DMS153 (cell line): ENCODE data around the gene TK2.
"Not testable (repeated sequence)": the region's sequence is repeated elsewhere in the genome, so short reads cannot be mapped to it uniquely, and the experiment has no call there.

Source experiments
- DNase-seq: peaks from one replicate; lab custom pipeline; 2025; lab: John Stamatoyannopoulos, UW

Gene TK2

DNA sequence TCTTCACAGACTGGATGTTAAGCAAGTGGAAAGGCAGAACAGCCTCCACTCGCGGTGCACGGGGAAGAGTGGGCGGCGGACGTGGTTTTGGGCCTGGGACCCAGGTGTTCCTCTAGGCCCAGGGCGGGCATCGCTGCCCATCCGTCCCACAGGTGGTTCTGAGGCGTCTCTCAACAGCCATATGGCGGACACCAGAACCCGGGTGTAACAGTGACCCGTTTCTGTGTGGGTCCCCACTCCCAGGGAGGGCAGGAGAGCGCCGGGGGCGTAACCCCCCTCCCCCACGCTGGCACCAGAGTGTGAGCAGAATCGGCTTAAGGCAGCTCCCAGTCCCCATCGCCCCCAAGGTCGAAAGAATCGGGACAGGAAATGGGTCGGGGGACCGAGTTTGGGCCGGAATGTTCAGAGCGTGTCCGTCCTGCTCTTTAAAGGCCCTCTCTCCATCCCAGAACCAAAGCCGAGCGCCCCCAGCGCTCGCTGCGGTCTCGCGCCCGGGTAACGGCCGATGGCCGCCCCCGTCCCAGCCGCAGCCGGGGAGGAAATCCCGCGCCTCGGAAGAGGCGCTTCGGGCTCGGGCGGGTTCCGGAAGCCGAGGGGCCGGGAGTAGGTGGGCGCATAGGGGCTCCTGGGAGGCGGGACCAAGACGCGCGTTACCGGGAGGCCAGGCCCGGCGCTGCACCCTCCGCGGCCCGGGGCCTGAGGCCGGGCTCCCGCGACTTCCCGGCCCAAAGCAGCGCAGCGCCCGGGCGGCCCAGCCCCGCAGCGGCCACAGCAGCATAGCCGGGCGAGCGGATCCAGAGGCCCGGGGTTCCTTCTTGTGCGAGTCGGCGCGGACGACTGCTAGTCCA lies at the start of gene TK2:
TSS of gene TK2 (minus strand) at position 839 of the 848 bp plus-strand sequence. CDS start at position 778, 61 bp downstream.
- no peak for DNase-seq

DNA sequence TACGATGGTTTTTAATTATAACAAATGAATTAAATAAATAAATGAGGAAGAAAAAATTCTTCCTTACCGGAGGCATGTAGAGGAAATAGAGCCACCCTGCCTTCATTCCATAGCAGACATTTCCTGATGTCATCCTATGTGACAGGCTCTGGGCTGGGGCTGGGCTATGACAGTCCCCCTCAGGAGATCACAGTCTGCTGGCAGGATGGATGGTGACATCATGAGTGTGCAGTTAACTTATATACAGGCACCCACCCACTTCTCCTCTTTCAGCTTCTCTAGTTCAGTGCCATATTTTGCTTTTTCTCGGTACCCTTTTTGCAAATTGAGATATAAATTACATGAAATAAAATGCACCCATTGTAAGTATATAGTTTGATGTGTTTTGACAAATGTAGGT lies 48.2 kb upstream of the TK2 start:
- DNase-seq: no peak

DNA sequence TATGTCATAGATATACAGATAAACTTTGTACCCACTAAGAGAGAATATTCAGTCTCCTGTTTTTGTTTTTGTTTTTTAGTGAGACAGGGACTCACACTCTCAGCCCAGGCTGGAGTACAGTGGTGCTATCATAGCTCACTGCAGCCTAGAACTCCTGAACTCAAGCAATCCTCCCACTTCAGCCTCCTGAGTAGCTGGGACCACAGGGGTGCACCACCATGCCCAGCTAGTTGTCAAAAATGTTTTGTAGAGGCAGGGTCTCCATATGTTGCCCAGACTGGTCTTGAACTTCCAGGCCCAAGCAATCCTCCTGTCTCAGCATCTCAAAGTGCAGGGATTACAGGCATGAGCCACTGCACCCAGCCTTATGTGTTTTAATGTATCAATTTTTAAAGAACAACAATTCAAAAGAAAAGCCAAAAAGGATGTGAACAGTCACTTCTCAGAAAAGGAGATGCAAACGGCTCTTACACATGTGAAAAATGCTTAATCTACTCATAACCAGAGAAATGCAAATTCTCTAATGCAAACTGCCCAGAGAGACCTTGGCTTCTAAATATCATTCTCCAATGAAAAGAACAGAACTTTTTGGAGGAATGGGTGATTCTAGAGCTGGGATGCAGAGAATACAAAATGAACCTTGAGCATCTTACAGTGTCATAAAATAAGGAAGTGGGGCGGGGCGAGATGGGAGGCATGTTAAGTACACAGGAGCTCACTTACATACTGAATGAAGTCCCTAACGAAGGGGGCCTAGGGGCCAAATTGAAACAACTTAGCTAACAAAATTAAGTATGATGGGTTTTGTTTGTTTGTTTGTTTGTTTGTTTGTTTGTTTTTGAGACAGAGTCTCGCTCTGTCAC lies 47.3 kb upstream of the TK2 start:
- no peak for DNase-seq

DNA sequence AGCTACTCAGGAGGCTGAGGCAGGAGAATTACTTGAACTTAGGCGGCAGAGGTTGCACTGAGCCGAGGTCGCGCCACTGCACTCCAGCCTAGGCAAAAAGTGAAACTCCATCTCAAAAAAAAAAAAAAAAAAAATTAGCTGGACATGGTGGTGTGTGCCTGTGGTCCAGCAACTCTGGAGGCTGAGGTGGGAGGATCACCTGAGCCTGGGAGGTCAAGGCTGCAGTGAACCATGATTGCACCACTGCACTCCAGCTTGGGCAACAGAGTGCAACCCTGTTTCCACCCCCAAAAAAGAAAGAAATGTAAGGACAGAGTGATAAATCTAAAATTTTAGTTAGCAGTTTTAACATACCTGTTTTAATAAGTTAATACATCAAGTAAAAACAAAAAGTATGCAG lies 46.6 kb upstream of the TK2 start:
- DNase-seq: not testable (repeated sequence)

DNA sequence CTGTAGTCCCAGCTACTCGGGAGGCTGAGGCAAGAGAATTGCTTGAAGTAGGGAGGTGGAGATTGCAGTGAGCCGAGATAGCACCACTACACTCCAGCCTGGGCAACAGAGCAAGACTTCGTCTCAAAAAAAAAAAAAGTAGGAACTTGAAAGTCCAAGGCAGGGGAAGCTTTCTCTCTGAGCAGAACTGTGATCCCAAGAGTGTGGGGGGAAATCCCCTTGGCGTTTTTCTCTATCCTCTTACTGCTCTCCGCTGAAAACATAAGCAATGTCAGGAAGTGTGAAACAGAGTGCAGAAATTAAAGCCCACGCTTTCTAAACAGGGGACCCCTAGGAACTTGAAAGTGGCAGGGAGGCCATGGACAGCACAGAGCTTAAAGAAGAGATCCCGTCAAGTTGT lies 44.8 kb upstream of the TK2 start:
- DNase-seq: no peak

DNA sequence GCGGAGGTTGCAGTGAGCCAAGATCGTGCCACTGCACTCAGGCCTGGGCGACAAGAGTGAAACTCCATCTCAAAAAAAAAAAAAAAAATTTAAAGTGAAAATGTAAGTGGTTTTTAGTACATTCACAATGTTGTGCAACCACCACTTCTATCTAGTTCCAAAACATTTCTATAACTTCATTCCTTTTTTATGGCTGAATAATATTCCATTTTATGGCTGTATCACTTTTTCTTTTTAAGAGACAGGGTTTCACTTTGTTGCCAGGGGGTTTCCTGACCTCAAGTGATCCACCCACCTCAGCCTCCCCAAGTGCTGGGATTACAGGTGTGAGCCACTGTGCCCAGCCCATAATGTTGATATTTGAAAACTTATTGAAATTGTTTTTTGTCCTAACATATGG lies 42.9 kb upstream of the TK2 start:
- DNase-seq: no peak

DNA sequence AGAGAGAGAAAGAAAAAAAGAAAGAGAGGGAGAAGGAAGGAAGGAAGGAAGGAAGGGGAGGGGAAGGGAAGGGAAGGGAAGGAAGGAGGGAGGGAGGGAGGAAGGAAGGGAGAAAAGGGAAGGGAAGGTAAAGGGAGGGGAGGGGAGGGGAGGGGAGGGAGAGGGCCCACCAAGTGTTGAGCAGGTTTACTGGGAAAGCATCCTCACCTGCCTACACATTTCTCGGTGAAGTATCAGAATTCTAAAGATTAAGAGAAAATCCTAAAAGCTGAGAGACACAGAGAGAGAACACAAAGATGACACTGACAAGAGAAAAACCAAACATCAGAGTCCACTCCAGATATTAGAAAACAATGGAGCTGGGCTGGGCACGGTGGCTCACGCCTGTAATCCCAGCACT lies 42.3 kb upstream of the TK2 start:
- DNase-seq: no peak

DNA sequence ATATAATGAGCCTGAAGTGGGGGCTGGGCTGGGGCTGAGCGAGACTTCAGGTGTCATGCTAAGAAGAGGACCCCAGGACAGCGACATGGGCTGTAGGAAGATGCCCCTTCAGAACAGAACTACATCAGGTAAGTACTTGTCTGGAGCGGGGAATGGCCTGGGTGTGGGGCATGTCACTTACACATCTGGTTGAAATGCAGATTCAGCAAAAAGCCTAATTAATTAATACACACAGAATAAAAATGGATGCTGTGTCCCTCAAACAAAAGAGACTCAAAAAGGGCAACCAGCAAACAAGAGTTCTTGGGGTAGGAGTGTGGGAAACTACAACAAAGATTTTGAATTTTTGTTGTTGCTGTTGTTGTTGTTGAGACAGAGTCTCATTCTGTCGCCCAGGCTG lies 41.1 kb upstream of the TK2 start:
- no peak for DNase-seq

DNA sequence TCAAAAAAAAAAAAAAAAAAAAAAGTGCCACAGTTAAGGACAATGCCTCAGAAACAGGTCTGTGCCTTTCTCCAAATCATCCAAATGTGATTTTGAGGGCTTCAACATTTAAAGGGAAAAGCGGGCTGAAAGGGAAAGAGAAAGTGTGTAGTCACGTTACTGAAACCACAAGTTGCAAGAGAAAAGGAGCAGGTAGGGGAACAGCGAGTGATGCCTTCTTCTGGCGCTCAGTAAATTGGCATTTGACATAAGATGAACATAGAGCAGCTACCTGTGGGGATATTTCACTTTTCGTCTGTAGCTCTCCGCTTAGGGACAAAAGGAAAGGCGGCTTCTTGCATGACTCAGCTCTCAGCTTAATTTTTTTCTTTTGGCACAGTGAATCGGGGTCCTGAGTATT lies 40.4 kb upstream of the TK2 start:
- DNase-seq: no peak

DNA sequence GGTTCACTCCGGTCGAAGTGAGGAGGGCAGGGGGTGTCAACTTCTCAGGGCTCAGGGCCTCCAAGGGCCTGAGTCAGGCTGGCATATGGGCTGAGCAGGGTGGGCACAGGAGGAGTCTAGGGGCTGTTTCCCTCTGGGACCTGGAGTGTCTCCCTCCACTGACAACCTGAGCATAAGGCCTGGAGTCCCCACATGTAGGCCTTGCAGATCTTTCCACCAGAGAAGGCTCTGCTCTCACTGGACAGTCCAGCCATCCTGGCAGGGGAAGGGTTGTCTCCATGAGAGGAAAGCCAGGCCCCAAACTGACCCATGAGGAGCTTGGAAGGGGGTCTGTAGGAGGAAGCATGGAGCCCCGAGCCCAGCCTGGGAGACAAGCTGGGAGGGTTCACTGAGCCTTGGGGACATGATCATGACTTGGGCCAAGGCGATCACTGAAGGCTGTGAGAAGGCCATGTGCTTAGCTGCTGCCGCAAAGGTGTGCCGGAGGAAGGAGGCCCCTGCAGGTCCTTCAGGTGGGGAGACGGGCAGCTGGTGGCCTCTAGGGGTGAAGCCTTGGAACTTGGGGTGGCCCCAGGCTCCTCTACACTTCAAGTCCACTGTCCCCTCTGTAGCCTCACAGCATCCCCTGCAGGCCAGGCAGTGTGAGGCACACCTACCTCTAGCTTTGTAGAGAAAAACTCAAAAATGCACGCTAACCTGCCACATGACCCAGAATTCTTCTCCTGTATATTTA lies 39.2 kb upstream of the TK2 start:
- DNase-seq: no peak

DNA sequence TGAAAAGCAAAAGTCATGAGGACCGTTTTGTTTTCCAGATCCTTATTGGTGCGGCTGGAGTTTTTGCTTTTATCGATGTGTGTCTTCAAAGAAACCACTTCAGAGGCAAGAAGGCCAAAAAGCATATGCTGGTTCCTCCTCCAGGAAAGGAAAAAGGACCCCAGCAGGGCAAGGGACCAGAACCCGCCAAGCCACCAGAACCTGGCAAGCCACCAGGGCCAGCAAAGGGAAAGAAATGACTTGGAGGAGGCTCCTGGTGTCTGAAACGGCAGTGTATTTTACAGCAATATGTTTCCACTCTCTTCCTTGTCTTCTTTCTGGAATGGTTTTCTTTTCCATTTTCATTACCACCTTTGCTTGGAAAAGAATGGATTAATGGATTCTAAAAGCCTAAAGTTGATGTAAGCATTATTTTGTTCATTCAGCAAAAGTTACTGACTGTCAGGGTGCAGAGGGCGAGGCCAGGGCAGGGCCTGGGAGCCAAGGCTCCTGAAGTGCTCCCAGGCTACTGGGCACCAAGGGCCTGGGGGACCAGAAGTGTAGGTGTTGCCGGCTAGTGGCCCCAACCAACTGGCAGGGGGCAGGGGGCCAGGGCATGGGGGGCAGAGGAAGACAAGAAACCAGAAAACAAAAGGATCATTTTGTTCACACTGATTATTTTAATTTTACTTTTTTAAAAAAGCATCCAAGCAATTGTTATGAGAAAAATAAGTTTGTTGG lies 38.1 kb upstream of the TK2 start:
- DNase-seq: no peak

DNA sequence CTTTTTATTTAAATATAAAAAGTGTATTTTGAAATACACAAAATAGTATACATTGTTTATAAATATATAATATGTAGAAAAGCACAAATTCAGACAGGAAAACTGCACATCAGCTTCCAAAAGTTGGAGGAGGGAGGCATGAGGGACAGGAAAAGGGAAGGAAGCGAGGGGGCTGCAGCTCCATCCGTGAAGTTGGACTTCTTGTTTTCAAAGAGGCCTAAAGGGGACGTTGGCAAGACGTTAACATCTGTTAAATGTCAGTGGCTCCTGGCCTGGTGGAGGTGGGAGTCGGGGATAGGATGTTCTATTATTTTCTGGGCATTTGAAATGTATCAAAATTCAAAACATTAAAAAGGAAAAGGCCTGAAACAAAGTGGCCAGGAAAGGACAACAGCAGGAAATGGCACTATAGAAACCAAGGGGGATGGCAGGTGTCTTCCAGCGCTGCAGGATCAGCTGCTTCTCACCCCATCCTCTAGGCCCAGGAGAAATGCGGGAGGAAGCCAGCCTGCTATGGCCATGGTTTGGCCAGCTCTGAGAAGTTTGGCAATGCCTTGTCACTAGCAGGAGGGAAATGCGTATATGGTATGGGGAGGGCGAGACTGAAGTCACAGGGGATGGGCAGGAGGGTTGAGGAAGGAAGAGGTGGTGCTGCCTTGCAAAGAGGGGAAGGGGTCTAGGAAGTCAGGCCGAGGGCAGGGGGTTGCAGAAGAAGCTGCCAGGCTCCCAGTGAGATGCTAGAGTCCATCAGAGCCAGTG lies 35.7 kb upstream of the TK2 start:
- DNase-seq: no peak

DNA sequence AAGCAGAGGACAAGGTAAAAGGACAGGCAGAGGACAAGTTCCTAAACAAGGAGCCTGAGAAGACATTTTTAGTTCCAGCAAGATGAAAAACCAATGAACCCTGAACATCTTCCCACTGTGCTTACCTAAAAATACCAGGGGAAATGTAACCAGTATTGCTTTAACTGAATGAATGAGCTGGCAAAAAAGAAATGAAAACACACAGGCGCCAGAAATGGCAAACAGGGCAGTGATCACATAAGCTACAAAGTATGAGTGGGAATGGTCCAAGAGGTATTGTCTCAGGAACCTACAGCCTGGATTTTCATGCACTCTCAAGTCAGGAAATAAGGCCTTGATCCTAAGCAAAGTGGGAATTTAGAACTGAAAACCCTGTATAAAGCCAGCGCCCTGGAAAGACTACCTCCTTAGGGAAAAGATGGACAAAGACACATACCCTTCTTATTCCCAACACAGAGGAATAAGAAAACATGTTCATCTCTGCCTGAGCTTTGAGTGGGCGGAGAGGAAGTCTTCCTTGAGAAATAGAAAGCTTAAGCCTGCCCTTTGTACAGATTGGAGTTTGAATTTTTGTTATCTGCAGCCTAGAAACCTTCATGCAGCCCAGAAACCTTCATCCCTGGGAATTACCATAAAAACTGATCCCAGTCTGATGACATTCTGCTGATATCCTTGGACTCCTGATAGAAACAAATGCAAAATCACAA lies 31.5 kb upstream of the TK2 start:
- no peak for DNase-seq

DNA sequence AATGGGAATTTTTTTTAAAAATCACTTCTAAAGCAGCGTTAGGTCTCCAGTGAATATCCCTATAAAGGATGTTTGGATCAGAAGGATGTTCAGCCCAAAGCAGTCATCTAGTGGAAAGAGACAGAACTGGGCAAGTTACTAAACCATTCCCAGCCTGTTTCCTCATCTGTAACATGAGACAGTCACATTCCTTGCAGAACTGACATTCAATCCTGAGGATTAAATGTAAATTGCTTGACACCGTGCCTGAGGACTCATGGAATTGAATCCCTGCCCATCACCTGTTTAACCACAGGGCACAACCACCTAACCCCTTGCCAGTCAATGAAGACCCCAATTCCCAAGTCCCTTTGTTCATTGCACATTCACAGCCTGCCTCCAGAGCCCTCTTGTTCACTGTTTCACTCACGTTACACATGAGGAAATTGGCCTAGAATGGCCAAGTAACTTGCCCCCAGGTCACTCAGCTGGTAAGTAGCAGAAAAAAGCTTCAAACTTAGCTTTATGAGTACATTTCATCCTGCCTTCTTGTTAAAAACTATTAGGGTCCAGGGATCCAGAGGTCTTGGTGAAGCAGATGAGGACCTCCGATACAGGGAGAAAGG lies 30.8 kb upstream of the TK2 start:
- DNase-seq: no peak

DNA sequence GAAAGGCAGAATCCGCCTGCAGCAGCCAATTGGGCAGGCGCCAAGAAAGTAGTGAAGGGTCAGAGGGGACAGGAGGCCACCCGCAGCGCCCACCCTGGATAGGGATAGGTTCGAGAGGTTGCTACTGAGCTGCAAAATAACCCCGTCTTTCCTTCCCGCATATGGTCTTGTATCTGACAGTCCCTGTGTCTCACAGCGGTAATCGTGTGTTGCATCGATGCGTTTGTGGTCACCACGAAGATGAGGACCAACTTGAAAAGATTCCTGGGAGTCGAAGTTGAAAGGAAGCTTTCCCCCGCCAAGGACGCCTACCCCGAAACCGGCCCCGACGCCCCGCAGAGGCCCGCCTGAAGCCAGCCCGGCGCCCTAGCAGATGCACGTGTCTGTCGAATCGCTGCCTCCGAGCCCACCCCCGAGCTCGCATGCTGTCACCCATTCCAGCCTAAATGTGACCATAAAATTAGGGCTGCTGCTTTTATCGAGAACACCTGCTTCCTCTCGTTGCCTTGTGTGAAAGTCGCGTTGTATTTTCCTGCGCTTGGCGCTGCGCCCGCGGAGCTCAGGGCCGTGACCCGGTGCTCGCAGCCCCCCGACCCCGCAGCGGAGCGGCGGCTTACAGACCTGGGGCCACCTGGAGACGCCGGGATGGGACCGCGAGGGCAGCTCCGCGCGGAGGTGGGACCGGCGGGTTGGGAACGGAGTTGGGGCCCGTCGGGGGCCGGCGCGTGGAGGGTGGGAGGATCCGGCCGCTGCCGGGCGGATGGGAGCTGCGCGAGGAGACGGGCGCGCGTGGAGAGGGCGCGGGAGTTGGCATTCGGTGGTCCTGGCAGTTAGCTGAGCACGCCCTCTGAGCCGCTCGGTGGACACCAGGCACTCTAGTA lies 29.0 kb upstream of the TK2 start, which contains the start of gene CMTM2:
TSS of gene CMTM2 (plus strand) at position 813 of the 881 bp plus-strand sequence. CDS start 145 bp downstream, outside the sequence.
- DNase-seq: no peak

DNA sequence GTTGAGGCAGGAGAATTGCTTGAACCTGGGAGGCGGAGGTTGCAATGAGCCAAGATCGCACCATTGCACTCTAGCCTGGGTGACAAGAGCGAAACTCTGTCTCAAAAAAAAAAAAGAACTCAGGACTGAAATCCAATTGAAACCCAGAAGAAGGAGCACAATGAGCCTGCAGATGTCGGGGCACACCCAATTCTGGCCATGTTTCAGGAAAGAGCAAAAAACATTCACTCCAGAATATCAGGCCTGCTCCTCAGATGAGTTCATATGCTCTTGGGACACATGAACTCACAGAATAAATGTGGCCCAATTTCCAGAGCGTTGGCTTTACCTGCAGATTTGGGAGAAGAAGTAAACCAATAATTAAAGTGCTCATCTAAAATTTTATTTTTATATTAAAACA lies 26.4 kb upstream of the TK2 start:
- no peak for DNase-seq

DNA sequence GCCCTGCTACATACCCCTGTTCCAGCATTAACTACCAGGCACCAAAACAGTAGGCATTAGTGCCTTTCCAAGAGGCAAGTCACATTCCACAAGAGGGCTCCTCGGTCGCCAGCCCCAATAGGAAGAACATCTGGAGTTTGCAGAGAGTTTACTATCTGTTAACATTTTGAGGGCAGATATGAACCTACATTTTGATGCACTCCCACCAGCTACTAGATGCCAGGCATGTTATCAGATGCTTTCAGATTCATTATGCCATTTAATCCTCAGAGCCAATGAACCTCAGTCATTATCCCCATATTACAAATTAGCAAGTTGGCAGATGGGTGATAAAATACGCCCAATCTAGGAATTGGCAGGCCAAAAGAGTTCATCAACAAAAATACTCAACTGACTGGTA lies 25.1 kb upstream of the TK2 start:
- DNase-seq: no peak

DNA sequence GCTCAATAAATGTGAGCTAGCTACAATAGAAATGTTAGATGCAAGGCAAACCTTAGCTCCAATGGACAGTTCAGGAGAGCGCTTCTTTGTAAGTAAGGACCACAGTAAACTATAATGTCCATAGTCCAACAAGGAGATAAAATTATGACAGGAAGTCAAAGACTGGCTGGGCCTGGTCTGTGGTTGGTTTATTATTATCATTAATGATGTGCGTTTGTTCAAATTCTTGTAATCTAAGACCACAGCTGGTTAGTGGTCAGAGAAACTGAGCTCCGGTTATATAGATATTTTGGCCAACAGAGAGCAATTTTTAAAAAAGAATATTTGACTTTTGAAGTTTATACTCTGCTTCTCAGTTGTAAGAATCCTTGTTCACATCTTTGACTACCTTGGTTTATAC lies 24.6 kb upstream of the TK2 start:
- no peak for DNase-seq

DNA sequence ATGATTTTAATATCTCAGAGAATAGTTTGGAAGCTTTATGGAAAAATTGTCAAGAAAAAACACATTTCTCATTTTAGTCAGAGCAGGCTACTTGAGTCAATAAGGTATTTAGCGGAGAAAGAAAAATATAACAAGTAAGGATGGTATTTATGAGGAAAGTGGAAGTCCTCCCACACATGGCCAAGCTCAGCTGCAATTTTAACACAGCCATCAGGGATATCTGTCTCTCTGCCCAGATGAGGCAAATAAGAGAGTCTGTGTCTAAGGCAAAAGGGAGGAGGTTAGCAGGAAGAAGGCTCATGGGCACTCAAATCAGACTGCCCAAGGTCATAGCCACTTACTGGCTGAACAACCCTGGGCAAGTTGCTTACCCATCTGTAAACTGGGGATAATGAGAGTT lies 24.2 kb upstream of the TK2 start:
- no peak for DNase-seq
